Activated T-cell treated with anti-CD3 and anti-CD28 coated beads for 24 hours (primary cell): ENCODE data around the gene VIPR2.
"Not testable (repeated sequence)": the region's sequence is repeated elsewhere in the genome, so short reads cannot be mapped to it uniquely, and the experiment has no call there.

ENCODE experiments used
- DNase-seq: peaks from one replicate; pipeline ENCODE4 v3.0.0-alpha.2; 2020; ENCODE audit warnings: low read depth

Gene VIPR2

GRCh38 chr7:159008417-159008816, 136.2 kb downstream of the VIPR2 start:
- DNase-seq, result no peak

DNA sequence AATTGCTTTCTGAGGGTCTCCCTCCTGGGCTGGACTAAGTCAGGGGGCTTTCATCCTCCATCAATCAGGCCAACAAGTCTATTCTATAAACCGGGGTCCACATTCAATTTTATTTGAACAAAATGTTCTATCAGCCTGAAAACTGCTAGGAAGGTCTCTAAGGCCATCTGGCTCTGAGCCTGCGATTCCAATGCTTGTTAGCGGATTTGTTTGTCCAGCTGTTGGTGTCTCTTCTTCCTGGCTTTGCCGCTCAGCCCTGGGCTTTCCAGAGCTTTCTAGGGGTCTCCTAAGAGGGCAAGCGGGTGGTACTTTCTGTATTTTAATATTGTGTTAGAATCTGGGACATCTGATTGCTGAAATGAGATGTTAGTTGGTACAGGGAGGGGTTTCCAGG, 136.7 kb downstream of the VIPR2 start:
- DNase-seq, result no peak

DNA sequence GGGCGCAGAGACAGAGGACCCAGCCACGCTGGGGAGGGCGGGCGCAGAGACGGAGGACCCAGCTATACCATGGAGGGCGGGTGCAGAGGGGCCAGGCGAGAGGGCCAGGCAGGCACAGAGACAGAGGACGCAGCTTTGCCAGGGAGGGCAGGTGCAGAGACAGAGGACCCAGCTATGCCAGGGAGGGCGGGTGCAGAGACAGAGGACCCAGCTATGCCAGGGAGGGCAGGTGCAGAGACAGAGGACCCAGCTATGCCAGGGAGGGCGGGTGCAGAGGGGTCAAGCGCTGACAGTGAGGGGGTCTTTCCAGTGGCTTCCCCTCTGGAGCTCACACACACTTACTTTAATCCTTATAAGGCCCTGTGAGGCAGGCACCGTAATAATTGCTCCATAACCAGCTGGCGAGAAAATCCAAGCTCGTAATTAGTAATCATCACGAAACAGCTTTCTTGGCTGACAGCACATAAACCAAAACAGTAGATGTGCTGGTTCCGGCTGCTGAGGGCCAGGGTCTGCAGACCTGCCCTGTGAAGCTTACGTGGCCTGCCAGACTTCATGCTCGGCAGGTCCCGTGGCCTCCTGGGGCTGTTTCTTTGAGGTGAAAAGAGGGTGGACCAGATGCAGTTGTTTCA, 137.2 kb downstream of the VIPR2 start:
- no peak for DNase-seq

GRCh38 chr7:159006610-159007130, 138.0 kb downstream of the VIPR2 start:
- no peak for DNase-seq

DNA sequence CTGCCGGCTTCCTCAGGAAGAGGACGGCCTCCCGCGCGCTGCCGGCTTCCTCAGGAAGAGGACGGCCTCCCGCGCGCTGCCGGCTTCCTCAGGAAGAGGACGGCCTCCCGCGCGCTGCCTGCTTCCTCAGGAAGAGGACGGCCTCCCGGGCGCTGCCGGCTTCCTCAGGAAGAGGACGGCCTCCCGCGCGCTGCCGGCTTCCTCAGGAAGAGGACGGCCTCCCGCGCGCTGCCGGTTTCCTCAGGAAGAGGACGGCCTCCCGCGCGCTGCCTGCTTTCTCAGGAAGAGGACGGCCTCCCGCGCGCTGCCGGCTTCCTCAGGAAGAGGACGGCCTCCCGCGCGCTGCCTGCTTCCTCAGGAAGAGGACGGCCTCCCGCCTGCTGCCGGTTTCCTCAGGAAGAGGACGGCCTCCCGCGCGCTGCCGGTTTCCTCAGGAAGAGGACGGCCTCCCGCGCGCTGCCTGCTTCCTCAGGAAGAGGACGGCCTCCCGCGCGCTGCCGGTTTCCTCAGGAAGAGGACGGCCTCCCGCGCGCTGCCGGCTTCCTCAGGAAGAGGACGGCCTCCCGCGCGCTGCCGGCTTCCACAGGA, 138.6 kb downstream of the VIPR2 start:
- DNase-seq, result not testable (repeated sequence)

DNA sequence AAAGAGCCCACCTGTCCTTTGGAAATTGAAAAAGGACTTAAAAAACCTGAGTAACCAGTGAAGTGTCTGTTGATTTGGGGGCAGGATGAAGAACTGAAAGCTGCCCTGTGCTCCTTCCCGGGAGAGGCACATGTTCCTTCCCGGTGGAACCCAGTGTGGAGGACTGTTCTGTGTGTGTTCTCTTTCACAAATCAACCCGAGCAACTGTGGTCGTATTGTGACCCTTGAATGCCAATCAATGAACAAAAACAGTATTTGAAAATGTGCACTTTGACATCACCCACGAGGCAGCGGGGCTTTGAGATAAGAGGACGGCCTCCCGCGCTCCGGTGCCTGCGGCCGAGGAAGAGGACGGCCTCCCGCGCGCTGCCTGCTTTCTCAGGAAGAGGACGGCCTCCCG, 139.0 kb downstream of the VIPR2 start:
- no peak for DNase-seq

GRCh38 chr7:159004411-159004810, 140.3 kb downstream of the VIPR2 start:
- no peak for DNase-seq

DNA sequence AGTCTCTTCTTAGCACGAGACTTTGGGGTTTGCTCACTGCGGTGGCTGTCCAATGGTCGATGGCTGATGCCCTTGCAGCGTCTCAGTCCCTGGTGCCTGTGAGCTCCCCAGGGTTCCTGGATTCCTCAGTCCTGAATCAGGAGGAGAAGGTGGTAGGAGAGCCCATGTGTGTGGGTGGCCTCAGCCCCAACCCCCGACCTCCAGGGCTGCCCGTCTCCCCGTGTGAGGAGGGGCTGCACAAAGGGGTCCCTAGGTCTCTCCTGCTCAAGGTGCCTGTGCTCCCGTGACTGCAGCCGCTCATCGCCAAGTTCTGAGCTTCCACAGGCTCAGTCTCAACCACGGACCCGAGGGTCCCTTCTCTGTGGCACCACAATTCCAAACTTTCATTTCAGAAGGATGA, 142.9 kb downstream of the VIPR2 start:
- no peak for DNase-seq

GRCh38 chr7:159000859-159001435, 143.7 kb downstream of the VIPR2 start:
- no peak for DNase-seq

DNA sequence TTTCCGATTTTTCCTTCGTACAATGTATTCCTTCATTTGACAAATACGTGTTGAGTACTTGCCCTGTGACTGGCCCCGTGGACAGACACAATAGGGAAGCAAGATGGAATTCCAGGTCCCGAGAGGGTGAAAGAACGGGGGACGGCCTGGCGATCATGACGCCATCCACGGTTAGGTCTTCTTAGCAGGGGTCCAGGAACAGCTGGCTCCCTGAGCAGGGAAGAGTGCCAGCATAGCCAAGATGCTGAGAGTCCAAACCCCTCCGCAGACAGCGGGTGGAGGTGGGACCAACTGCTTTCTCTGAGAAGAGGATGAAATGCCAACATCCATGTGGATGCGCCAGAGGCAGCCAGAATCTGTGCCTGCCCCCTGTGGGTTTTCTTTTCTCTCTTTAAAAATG, 144.6 kb downstream of the VIPR2 start:
- DNase-seq, result no peak

DNA sequence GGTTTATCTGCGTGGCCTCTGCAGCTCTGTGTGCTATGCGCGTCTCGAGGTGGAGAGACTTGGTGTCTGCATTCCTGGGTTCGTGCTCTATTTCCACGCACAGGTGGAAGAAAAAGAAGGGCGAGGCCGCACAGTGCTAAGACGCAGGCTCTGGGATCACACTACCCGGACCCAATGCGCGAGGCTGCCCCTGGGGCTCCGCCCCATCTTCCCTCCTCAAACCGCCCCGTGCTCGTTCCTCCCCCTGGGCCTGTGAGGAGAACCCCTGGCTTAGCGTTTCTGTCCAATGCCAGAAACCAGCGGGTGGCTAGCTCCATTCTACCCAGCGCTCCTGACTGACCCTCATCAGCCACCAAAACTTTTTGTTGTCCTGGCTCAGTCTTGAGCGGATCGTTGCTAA, 145.2 kb downstream of the VIPR2 start:
- no peak for DNase-seq

DNA sequence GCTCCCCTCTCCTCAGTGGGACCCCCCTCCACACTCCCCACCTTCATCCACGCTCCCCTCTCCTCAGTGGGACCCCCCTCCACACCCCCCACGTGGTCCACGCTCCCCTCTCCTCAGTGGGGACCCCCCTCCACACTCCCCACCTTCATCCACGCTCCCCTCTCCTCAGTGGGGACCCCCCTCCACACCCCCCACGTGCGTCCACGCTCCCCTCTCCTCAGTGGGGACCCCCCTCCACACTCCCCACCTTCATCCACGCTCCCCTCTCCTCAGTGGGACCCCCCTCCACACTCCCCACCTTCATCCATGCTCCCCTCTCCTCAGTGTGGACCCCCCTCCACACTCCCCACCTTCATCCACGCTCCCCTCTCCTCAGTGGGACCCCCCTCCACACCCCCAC, 146.4 kb downstream of the VIPR2 start:
- not testable (repeated sequence) for DNase-seq

- DNase-seq, result no peak
Observed at GRCh38 chr7:158997471-158997870, 147.2 kb downstream of the VIPR2 start.

GRCh38 chr7:158997110-158997453, 147.6 kb downstream of the VIPR2 start:
- no peak for DNase-seq

DNA sequence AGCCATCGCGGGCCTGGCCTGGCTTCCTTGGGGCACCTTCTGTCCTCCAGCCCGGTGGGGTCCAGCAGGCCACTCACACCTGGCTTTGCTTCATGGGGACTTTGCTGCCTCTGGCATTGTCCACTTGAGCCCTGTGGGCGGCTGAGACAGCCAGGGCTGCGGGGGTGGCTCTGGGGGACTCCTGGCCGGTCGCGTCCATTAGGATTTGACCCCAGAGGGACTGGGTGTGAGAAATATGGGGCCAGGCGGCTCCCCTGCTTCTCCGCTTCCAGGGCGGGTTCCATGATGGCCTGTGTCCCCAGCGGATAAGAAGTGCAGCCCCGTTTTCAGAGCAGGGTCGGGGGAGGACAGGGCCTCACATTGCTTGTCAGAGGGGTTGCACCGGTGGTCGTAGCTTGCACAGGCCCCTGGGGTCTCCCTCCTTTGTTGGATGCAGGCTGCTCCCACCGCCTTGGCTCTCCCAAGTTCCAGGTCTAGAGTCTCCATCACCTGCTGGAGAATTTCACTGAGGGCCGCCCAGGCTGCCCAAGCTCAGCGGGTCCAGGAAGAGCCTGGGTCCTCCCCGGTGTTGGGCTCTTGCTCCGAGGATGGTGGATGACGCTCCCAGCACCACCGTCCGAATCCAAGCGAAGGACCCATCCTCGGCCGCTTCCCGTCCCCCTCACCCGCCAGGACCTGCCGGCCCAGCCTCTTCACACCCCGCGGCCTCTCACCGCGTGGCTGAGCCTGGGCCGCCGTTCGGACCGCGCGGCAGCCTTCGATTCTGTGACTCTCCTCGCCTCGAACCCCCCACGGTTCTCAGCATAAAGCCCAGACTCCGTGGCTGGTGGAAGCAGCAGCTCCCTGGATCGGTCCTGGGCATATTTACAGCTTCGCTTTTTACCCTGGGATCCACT, 148.2 kb downstream of the VIPR2 start:
- no peak for DNase-seq

- DNase-seq, result no peak
Observed at GRCh38 chr7:158995514-158995913, 149.2 kb downstream of the VIPR2 start.

DNA sequence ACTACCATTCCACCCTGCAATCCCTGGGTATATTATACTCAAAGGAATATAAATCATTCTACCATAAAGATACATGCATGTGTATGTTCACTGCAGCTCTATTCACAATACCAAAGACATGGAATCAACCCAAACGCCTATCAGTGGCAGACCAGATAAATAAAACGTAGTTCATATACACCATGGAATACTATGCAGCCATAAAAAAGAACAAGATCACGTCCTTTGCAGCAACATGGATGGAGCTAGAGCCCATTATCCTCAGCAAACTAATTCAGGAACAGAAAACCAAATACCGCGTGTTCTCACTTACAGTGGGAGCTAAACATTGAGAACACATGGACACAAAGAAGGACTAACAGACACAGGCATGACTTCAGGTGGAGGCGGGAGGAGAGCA, 150.0 kb downstream of the VIPR2 start:
- DNase-seq, result no peak

DNA sequence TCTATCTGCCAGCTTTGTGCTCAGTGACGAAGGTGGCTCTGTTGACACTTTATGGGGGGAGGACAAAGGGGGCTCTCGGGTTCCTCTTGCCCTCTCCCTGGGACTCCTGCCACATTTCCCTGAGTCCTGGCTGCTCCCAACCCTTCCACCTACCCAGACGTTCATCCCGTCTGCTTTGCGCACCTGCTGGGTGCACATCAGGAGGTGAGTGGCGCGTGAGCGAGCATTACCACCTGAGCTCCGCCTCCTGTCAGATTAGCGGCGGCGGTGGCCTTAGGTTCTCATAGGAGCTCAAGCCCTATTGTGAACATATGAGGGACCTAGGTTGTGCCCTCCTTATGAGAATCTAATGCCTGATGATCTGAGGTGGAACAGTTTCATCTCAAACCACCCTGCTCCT, 151.1 kb downstream of the VIPR2 start:
- no peak for DNase-seq

DNA sequence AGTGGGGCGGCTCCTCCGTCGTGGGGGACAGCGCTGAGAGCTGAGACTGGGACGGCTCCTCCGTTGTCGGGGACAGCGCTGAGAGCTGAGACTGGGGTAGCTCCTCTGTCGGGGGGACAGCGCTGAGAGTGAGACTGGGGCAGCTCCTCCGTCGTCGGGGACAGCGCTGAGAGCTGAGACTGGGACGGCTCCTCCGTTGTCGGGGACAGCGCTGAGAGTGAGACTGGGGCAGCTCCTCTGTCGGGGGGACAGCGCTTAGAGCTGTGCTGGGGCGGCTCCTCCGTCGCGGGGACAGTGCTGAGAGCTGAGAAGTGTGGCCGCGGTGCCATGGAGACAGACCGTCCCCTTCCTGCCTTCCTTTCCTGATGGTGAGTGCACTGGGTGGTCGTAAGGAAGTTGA, 151.9 kb downstream of the VIPR2 start:
- DNase-seq, result no peak

DNA sequence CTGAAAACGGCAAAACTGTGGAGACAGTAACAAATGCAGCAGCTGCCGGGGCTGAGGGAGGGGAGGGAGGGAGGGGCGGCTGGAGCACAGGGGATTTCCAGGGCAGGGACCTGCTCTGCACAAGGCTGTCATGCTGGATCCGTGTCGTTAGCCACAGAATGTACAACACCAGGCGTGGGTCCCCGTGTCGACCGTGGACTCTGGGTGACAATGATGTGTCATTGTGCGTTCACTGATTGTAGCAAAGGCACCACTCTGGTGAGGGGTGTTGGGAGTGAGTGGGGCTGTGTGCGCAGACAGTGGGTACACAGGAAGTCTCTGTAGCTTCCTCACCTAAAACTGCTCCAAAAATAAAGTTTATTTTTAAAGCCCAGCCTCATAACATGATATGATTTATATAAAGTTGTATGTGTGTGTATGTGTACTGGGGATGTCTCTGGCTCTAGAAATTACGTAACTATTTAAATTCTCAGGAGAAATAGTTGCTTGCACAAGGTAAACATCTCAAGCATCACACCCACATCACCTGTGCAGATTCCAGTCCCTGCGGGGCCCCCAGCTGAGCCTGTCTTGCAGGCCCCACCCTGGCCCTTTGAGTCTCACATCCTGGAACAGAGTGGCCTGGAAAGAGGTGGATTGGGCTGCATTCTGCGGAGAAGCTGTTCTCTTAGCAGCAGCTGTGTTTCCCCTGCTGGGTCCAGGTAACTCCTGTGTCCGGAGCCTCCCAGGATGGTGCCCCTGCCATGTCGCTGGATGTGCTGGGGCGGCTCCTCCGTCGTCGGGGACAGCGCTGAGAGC, 152.6 kb downstream of the VIPR2 start:
- DNase-seq, result no peak

GRCh38 chr7:158988996-158989395, 155.7 kb downstream of the VIPR2 start:
- no peak for DNase-seq

GRCh38 chr7:158988302-158988862, 156.3 kb downstream of the VIPR2 start:
- DNase-seq, result no peak
